GM12801 (cell line): Measurements from ENCODE around the gene FOXP1.

Source experiments
- CTCF ChIP-seq: IDR thresholded peaks from one replicate; pipeline ENCODE4 v1.5.1; 2011; ENCODE audit warnings: control low read depth; ENCODE audit not compliant: insufficient read length; ENCODE audit errors: extremely low read depth

Gene FOXP1

DNA sequence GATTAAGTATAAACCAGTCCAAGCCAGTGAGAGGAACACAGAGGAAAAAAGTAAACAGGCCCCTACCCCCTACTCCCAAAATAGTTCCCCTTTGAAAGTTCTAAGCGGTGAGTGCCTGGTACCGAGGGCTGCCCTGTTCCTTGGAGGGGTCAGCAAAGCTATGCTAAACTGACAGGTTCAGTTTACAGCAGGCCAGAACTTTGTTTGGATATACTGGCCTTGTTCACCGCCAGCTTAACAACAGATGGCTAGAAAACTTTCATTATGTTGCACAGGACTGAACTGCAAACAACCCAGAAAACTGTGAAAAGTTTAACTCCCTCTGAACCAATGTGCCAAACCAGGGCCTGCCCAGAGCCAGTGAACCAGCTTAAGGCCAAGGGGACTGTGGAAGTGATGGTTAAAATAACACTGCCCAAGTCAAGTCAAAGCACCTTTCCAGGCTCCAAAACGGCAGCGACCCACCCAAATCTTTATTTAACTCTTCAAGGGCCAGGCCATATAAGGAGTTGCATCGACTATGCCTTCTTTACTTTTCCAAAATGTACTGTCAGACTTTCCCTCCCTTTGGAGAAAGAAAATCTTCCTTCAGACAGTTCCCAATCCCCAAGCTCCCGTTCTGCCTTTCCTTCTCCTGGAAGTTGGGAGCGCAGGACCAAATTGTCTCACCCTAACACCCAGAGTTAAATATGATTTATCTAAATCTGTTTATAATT, 448.0 kb downstream of the FOXP1 start:
- TF ChIP-seq CTCF = no peak

DNA sequence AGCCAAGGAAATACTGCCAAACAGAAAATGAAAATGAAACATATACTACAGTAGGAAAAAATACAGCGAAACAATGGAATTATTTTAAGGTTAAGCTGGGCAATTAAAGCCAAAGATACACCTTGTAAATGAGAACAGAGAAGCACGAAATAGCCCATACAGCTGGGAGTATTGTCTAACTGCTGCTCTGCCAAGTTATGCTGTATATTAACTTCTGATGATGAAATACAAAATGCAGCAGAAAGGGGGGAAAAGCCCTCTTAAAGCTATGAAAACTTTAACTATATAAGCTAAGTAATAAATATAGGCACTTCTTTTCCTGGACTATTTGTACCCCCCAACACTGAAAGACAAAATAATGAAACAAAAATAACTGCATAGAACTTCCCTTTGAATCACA, 449.0 kb downstream of the FOXP1 start:
- no peak for TF ChIP-seq CTCF

DNA sequence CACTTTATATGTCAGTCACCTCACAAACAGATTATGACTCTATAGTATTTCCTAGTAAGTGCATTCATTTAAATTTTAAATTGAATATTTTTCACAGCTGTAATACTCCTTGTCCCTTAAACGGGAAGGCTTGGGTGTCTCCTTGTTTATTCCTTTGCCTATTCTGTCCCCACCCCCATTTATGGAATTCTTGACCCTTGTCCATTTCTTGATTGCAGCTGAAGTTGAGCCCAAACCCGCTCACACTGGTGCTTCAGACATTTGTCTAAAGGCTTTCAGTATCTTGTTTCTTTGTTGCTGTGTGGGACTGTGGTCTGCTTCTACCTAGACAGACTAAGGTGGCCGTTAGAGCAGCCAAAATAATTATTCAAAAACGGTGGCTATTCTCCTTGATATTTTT, 449.7 kb downstream of the FOXP1 start:
- no peak for TF ChIP-seq CTCF

- no peak for TF ChIP-seq CTCF
Measured at GRCh38 chr3:71132995-71133730, 450.4 kb downstream of the FOXP1 start.

- no peak for TF ChIP-seq CTCF
Measured at GRCh38 chr3:71131375-71132314, 451.9 kb downstream of the FOXP1 start.

DNA sequence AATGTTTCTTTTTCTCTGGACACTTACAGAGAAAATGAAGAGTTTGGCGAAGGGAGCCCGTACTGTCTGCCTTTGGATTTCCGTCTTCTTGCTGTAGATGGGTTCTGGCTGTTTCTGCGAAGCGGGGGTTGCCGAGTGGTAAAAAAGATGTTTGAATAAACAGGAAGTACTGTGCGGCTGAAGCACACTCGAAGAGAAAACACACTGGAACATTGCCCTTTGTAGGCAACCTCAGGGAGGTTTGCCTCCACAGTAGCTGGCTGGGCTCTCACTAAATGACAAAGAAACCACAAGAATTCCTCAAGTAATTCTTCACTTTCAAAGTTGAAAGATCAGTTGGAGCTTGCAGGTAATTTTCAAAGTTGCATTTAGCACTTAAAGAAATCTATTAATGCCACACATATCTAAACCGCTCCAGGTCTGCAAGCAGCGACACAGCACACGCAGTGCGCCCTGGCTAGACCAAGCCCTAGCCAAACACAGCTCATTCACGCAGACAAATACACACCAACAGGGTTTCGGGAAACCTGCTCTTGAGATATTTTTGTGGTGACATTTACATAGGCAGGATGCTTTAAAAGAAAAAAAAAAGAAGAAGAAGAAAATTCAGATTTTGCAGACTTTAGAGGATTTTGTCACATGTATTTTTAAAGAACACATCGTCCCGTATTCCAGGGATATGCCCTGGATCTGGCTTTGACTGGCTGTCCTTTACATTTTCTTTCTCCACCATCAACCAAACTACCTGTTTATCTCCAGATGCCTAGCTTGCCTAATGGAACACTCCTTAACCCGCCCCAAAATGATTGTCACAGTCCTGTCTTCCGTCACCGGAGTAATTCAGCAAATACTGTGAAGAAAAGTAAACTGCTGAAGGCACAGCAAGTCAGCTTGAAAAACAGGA, 452.8 kb downstream of the FOXP1 start:
- TF ChIP-seq CTCF = no peak
